ENCODE results near the gene CTNNA3.

The CTNNA3 gene

GRCh38 chr10:66786709-66787108 is 909.3 kb downstream of the CTNNA3 start:
- DNase-seq = no peak

DNA sequence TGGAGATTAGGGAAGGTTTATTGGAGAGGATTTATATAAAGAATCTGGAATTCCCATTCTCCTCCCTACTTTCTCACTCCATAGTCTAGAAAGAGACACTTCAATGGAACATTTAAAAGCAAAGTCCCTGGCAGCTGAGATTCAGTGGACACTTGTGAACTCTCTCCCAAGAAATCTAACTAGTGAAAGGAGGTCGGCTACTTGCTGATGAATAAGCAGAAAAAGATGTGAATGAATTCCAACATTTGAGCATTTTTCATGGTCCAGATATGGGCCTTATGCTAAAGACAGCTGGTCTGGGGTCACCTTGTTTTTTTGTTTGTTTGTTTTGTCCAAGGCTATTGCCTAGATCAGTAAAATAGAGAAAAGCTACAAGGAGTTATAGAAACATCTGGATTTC is 911.2 kb downstream of the CTNNA3 start:
- no peak for DNase-seq

- DNase-seq = no peak
Measured at GRCh38 chr10:66783316-66783715, 912.7 kb downstream of the CTNNA3 start.

DNA sequence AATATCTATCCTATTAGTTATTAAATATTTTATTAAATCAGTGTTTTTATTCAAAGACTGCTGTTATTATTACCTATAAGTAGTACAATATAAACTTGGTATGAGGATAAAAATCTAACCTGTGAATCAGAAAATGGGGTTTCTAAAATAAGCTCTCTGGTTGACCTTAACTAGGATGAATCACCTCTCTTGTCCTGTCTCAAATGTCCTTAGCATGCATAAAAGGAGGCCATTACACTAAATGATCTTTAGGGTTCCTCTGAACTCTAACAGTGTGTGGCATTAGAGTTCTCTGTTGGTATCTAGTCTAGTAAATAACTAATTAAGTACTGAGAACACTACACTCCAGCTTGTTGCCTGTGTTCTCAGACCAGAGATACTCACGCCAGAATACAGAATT is 913.2 kb downstream of the CTNNA3 start:
- DNase-seq = no peak

DNA sequence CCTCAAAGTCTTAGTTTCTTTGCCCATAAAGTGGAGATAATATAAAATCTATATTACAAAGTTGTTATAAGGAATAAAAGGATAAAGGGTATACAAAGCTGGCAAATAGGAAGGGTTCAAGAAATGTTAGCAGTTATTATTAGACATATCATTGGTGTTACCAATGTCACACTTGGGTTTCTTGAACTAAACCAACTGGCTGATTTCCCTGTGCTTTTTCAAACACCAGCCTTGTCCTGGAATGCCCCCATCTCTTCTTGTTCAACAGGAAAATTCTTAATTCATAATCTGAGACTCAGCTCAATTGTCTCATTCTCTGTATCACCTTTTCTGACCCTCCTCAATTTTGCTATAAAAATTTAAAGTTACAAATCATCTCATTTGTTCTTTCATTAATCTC is 913.9 kb downstream of the CTNNA3 start:
- DNase-seq = no peak

DNA sequence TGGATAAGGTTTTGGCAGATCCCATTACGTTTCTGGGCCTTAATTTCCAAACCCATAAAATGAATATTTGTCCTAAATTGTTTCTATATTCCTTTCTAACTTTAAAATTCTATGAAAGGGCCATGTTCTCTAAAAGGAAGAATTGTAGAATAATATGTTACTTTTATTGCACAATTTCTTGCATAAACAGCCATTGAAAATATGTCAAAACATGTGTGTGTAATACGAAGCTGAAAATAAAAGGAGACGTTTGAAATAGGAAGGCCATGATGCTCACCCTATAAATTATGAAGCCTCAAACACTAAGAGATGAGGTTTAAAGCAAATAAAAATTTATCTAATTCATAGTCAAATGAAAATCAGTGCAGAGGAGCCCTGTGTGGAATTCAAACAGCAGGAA is 915.2 kb downstream of the CTNNA3 start:
- DNase-seq = no peak

DNA sequence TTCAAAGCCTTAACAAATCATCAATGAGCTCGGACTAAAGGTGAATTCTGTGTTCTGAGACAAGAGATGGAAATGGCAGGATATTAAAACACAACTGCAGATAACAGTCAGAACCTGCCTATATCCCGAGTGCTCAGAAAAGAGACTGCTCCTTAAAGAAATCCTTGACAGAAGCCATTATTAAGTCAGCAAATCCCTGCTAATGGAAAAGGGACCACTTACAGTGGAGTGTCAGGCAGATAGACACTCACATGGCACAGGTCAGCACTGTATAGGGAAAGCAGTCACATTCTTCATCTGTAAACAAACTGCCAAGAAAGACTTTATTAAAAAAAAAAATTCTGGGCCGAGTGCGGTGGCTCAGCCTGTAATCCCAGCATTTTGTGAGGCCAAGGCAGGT is 917.6 kb downstream of the CTNNA3 start:
- DNase-seq = no peak

DNA sequence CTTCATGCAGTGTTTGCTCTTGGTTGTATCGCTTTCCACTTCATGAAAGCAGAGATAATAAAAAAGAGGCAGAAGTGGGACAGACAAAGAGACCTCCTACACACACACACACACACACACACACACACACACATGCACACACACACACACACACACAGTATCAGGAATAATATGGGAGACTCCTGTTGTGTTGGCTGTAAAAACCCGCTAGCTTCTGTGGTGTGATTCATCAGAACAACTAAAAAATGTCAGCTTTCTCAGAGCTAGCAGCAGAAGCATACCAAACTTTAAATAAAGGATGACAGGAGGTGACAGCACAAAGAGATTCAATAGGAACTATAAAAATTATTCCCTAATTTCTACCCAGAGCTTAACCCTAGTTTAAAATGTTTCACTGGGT is 918.3 kb downstream of the CTNNA3 start:
- DNase-seq = no peak

- DNase-seq = no peak
Measured at GRCh38 chr10:66773472-66773817, 922.5 kb downstream of the CTNNA3 start.

- no peak for DNase-seq
Measured at GRCh38 chr10:66772548-66773471, 923.2 kb downstream of the CTNNA3 start.

DNA sequence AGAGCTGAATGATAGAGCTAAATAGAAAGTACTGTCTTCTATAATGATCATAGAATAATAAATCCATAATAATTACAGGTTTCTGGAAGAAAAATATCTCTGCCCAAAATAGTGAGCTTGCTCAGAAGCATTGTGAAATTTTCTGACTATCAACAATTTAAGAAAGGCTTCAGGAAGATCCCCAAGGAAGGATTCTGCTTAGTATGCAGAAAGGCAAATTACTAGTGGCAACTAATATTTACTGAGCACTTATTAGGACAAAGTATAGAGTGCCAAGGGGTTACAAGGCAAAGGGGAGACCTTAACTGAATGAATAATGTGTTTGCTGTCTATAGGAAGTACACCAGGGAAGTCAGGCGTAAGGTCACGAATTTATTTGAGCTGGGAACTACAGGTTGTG is 928.3 kb downstream of the CTNNA3 start:
- DNase-seq = no peak

GRCh38 chr10:66762218-66762729 is 933.7 kb downstream of the CTNNA3 start:
- no peak for DNase-seq

GRCh38 chr10:66760941-66761340 is 935.1 kb downstream of the CTNNA3 start:
- no peak for DNase-seq

- DNase-seq = no peak
Measured at GRCh38 chr10:66755474-66755873, 940.5 kb downstream of the CTNNA3 start.

GRCh38 chr10:66752714-66753113 is 943.3 kb downstream of the CTNNA3 start:
- no peak for DNase-seq

DNA sequence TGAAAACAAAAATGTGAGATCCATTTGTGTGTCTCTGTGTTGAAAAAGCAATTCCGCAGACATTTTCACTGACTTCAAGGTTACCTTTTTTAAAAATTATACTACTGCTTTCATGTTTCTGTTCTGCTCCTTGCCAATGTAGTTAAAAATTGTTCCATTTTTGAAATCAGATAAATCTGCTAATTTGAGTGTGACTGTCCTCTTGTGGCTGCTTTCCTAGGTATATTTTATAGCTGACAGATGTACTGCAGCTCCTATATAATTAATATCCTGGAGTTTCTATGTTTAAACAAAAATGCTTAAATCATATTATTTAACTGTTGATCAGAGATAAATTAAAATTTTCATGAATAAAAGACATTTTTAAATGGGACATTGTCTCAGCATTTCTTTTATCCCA is 947.8 kb downstream of the CTNNA3 start:
- no peak for DNase-seq

DNA sequence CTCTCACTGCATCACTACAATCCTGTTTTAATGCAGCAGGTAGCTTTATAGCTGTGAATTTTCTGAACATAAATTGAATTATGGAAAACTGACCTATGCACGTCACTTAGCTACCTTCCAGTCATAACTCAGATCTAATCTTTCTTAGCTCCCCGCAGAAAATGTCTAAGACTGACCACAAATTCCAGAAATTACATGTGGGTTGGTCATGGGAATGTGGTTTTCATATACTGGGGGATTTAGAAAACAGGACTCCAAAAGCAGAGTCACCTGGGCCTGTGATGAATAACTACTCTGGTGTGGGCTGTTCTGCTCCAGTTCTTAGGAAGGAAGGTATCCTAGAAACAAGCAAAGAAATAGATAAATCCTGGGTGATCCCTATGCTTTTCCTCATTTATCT is 948.5 kb downstream of the CTNNA3 start:
- DNase-seq = no peak

- no peak for DNase-seq
Measured at GRCh38 chr10:66746711-66747110, 949.3 kb downstream of the CTNNA3 start.

- DNase-seq = no peak
Measured at GRCh38 chr10:66746246-66746645, 949.7 kb downstream of the CTNNA3 start.

DNA sequence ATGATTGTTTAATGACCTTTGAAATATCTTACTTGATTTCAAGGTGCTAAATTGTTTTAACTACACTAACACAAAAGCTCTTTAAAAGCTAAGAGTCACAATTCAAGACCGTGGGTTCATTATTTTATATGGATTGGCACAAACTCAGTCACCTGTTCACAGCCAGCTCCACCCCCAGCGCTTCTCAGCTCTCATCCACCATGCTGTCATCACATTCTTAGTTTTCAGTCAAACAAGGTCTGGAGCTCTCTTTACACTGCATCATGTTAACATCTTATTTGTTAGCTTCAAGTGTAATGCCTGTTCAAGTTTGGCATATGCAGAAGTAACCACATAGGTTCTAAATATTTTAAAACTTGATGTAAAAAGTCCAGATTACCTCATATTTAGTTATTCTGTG is 951.1 kb downstream of the CTNNA3 start:
- DNase-seq = no peak

- DNase-seq = no peak
Measured at GRCh38 chr10:66737241-66737640, 958.8 kb downstream of the CTNNA3 start.

DNA sequence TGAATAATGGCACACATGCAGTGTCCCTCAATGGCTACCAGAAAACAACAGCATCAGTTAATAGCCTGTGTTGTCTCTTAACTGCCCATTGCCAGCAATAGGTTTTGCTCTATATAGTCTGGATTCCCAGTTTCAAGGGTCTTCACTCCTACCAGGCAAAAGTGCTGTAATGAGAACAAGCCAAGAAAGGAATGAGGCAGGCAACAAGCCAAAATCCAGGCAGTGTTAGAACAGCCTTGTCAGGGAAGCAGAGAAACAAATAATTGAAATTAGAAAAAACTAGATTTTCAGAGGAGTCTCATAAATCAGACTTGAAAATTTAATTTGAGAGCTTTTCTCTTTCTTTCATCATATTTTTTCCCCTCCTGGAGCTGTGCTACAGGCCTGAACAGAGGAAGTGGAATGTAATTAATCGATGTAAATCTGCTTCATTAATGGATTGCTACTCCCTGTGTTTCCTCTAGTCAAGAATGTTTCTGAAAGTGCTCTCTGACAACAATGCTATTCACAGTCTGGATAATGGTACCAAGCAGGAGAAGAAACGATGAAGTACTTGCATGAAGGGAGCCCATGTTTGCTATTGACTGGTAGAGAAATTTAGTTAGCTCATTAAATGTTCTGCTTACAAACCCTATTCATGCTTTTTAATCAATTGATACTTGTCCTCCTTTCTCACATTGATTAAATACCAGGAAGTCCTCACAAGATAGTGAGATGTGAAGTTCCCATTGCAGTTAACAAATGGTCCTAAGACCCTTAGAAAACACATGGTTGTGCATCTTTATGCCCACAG is 972.2 kb downstream of the CTNNA3 start:
- no peak for DNase-seq

DNA sequence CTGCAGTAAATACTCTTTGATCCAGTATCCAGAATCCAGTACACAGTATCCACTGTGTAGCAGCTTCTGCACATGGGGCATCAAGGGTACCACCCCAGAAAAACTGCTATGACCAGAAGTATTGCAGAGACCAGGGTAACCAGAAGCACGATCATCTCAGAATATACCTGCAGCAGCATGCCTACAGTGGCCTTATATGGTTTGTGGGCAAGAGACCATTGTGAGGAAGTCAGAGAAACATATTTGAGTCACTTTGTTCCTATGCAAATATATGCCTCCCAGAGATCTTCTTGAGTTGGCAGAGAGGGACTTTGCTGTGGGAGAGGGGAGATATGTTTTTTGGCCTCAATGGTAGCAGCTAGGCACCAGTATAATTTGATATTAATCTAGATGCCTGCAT is 976.5 kb downstream of the CTNNA3 start:
- no peak for DNase-seq

Measured in OCI-M1 (cell line).